Measurements from ENCODE around the gene SCAF4.

SCAF4 gene

DNA sequence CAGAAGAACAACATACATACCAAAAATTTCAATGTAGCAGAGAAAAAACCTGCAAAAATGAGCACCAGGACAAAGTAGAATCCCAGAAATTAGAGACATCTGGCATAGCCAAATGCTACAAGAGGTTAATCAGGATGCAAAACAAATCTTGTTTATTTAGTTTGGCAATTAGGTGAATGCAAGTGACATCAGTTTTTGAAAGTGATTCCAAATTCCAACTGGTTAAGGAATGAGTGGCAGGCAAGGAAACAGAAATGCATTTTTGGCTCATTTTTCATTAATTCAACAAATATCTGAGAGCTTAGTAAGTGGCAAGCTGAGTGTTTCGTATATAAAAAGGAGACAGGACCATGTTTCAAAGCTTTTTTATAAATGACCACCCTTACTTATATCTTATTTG, 21.3 kb downstream of the SCAF4 start:
- DNase-seq, result no peak

DNA sequence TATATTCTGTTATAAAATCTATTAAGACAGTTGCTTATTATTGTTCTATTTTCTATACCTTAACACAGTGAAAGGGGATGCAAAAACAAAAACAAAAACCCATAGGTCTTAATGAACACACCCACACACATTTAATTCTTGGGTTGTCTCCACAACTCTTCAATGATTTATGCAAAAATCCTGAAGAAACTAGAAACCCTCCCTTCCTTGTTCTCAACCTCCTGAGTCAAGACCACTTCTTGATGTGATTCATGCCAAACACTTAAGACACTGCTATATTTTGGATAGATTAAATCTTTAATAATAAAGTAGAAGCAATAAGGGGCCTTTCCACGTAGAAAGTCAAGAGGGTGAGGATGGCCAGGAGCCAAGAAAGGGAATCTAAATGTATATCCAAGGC, 23.4 kb downstream of the SCAF4 start:
- DNase-seq, result no peak

DNA sequence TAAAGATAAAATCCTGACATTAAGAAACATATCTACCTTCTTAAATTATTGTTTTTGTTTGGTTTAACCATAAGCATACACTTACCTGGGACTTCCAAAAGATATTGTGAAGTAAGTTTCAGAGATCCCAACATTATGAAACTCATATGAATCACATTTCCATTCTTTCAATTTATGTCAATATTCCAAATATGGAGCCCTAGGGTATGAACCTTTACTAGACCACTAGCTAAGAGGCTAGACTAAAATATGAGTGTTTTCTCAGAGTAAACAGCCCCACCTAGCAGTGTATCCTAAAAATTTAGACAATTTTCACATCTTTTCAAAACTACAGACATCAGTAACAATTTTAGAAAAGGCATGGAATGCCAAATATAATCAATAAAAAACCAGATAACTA, 24.4 kb downstream of the SCAF4 start:
- DNase-seq, result no peak

DNA sequence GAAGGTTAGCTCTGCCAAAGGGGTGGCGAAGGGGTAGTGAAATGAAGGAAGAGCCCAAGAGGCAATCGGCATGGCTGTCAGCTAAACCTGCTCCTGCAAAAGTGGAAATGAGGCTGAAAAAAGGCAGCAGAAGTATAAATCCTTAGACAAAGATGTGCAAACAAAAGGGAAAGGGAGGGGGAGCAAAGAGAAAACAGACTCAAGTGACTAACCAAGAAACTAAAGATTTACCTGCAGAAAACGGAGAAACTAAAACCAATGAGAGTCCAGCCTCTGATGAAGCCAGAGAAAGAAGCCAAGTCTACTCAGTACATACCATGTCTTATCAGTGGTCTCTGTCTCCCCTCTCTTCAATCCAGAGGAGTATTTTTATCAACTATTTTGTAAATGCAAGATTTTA, 25.4 kb downstream of the SCAF4 start:
- DNase-seq, result no peak

DNA sequence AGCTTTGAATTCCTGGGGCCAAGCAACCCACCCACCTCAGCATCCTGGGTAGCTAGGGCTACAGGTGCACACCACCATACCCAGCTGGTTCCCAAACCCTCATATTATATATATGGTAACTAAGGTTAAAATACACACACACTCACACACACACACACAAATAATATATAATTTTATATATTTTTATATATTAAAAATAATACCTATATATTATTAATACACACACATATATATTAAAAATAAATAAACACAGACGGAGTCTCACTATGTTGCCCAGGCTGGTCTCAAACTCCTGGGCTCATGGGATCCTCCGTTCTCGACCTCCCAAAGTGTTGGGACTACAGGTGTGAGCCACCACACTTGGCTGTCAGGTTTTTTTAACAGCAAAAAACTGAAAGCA, 31.9 kb downstream of the SCAF4 start:
- DNase-seq, result no peak

DNA sequence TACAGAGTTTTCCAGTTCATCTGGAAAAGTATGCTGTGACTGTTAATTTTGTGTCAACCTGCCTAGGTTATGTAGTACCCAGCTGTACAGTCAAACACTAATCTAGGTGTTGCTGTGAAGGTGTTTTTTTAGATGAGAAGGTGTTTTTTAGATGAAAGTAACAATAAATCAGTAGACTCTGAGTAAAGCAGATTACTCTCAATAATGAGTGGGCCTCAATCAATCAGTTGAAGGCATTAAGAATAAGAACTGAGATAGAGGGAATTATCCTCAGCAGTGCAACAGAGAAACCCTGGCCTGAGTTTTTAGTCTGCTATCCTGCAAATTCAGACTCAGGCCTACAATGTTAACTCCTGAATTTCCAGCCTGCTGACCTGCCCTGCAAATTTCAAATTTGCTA, 33.5 kb downstream of the SCAF4 start:
- DNase-seq, result no peak

DNA sequence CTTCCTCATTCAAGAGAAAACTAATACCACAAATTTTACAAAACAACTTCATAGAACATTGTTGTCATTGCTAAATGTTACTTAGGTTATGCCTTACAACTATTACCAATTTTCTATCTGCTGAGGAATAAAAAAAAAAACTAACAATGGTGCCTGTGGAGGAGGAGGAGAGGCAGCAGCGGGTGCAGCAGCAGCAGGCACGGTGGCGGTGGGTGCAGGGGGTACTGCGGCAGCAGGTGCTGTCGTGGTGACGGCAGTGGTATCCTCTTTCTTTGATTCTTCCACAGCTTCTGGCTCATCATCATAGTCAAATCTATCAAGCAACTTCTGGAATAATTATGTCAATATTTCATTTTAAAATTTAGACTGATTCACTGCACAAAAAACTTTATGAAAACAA, 35.5 kb downstream of the SCAF4 start:
- DNase-seq, result no peak

DNA sequence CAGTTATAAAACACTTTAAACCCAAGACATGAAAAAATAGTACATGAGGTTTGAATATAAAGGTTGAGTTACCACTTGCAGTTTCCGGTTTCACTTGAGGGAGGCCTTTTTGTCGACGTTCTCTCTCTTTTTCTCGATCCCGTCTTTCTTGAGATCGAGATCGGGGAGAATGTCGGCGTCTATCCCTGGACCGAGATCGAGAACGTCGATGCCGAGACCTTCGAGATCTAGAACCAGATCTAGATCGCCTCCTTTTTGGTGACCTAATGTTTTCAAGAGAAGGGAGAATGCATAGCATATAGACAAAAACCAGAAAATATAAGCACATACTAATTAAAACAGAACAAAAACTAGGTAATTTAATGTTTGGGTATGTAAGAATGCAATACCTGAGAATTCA, 38.7 kb downstream of the SCAF4 start:
- DNase-seq, result no peak

DNA sequence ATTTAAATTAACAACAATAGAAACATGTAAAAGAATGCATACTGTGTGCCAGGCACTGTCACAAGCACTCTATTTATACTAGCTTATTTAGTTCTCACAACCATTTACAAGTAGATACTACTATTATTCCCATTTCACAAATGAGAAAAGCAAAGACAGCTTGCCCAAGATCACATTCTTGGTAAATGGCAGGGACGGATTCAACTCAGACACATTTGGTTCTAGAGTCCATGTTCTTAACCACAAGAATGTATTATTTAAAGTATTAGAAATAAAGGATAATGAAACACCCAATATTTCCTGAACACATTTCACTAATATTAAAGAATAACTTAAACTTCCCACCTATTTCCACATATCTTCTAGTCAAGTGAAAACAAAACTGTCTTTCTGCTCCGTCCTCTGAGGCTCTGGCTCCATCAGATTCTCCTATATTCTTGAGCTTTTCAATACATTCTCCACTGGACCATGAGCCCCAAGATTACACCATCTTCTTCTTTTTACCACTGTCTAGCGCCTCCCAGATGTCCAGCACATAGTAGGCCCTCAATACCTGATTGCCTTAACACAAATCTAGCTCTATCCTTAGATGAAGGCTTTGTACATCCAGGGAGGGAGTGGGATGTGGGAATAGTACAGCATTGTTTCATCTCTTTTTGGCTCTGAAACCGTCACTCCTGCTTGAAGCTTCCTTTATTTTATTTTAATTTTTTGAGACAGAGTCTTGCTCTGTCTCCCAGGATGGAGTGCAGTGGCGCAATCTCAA, 43.1 kb downstream of the SCAF4 start:
- no peak for DNase-seq

DNA sequence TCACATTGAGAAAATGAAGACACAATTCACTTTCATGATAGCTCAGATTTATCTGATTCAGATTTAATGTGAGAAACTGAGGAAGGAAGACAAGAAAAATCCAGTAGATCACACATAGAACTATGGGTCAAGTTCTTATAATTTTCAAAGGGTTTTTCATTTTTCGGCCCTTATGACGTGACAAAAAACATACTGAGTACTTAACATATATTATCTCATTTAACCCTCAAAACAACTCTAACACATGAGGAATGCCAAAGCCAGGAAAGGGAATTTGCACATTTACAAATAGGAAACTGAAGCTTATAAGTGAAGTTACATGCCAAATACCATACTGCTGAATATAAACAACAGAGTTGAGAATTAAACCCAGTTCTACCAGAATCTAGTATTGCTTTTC, 44.8 kb downstream of the SCAF4 start:
- DNase-seq, result no peak

DNA sequence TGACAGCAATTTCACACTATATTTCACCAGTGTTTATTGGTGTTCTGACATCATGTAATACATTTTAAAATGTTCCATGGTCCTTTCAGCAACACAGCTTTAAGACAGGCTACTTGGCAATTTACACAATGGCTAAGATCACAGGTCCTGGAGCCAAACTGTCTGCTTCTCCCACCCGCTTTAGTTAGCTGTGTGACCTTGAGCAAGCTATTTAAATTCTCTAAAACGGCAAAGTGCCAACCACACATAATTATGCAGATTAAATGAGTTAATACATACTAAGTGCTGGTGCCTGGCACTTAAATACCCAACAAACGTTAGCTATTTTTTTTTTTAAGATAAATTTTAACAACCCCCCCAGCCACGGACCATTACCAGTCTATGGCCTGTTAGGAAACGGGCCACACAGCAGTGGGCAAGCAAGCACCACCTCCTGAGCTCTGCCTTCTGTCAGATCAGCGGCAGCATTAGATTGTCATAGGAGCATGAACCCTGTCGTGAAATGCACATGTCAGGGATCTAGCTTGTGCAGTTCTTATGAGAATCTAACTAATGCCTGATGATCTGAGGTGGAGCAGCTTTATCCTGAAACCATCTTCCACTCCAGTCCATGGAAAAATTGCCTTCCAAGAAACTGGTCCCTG, 45.5 kb downstream of the SCAF4 start:
- no peak for DNase-seq

DNA sequence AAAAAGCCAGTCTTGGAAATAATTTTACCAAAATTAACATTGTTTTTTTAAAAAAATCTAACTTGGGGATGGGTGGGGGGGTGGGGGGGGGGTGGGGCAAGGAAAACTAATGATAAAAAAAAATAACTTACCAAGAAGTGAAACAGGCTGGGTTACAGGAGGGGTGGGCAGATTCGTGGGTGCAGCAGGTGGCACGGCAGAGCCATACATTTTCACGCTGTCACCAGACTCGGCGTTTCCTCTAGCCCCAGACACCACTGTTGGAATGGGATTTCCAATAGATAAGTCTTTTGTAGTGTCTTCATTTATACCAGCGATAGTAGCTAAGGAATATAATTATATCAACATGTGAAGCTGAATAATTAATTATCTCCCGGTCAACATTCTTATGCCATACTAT, 47.0 kb downstream of the SCAF4 start:
- no peak for DNase-seq

DNA sequence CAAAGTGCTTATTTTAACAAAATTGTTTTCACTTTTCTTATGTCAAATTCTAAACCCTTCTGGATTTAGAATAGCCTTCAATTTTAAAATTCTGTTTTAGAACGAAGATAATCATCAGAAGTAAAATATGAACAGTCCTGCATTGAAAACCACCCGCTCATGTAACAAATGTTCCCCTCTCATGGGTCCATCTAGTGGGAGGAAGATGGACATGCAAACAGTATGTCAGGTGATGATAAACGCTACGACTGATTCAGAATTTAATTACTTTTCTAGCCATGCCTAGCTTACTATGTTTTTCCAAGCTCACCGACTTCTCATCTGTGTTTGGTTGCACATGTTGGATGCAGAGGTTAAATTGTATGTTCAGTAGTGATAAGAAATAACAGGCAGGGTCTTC, 48.9 kb downstream of the SCAF4 start:
- no peak for DNase-seq

DNA sequence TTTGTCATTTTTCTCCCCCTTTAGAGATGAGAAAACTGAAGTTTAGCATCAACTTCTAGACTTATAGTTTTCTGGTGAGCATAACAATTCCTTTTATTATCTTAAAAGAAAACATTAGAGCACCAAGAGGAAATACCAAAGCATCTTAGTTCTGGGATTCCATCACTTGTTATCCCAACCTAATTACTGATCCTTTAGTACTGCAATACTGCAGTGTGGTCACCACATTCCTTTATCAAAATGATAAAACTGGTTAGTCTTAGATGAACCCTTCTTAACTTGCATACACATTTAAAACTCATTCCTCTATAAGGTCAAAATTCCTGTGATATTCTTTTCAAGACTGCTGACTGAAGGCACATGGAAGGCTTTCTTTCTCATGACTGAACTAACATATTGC, 49.3 kb downstream of the SCAF4 start:
- DNase-seq, result no peak

DNA sequence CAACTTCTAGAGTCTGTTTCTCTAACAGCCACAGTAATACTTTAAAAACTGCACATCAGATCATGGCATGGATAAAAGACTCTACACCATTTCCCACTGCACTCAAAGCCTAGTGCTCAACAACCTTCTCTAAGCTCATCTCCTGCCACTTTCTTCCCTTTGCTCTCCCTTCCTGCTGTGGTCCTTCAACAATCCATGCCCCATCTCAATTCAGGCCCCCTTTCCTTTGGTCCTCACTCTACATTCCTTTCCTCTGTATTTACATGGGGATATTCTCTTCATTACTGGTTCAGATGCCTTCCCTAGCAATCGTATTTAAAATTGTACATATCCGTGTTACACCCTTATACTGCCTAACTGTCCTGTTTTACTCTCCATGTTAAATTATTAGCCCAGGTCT, 53.4 kb downstream of the SCAF4 start:
- no peak for DNase-seq

DNA sequence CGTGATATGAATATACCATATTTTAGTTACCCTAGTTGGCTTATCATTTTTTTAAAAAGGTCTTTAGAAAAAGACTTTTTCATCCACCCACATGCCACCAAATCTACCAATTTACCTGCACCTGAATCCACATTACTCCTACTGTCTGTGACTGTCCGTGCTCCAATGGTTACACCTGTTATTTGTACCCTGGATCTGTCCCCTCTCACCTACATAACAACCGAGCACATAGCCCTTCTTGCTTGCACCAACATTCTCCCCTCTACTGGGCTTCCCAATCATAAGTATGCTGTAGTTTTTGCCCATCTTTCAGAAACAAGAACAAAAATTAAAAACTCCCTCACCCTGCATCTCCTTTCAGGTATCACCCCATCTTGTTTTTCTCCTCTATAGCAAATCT, 54.9 kb downstream of the SCAF4 start:
- DNase-seq, result no peak

DNA sequence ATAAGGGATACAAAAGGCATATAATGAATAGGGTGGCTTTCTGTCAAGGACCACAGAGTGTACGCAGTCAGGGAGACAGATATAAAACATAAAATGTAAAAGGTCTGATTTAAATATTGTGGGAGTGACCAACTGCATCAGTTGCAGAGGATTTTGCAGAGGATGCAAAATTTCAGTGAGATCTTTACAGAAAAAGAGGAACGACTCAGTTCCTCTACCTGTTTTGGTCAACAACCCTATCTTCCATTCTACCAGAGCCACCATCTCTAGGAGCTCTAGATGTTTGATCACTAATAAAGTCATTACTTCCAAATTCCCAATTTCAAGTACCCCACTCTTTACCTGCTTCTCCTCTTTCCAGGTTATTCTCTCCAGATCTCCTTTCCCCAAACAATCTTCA, 56.0 kb downstream of the SCAF4 start:
- DNase-seq, result no peak

DNA sequence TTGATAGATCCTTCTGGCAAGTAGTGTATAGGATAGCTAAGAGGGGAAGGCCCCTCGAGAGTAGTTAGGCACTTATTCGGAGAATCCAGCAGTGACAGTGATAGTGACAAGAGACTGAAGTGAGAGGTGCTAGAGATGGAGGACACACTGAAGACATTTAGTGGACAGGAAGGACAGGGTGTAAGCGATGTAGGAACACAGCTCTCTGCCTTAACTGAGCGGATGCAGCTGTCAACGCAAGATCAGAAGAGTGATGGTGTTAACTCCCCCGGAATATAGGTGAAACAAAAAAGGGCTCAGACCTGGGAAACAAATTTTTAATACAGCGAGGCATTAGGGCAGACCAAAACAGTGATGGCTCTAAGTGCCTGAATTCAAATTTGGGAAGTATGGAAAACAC, 56.6 kb downstream of the SCAF4 start:
- no peak for DNase-seq

DNA sequence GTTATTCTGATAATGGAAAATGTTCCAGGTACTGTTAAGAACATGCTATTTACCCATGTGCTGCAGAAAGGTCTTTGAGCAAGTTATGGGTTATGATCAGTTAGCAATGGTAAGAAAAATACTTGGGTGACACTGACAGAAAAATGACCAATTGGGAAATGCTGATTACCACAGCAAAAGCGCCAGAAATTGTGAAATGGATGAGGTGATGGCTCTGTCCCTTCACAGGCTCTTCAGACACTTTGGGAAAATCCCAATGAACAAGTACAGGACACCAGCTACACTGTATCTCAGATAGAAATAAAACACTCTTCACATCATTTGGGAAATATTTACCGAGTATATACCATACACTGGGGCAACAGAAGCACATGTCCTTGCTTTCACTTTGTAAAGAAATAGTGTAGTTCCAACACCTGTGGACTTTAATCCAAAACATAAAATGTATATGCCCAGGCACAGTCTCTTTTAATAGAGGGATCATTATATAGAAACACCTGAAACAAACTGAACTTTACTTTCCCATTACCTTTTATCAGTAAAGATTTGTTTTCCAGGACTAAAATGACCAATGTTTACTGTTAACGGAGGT, 58.5 kb downstream of the SCAF4 start:
- no peak for DNase-seq

DNA sequence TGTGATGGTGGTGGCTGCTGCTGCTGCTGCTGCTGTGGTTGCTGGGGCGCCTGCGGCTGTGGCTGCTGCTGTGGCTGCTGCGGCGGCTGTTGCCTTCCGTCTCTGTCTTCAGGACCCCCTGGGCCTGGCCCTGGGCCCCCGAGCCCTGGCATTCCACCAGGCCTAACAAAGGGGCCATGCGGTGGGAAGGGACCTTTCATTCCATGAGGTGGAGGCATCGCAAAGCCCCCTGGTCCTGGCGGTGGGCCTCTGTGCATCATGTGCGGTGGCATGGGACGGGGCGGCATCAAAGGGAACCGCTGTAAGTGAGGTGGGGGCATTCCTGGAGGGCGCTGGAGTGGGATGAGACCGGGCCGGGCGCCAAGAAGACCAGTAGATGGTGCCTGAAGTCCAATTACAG, 60.0 kb downstream of the SCAF4 start:
- DNase-seq, result no peak

DNA sequence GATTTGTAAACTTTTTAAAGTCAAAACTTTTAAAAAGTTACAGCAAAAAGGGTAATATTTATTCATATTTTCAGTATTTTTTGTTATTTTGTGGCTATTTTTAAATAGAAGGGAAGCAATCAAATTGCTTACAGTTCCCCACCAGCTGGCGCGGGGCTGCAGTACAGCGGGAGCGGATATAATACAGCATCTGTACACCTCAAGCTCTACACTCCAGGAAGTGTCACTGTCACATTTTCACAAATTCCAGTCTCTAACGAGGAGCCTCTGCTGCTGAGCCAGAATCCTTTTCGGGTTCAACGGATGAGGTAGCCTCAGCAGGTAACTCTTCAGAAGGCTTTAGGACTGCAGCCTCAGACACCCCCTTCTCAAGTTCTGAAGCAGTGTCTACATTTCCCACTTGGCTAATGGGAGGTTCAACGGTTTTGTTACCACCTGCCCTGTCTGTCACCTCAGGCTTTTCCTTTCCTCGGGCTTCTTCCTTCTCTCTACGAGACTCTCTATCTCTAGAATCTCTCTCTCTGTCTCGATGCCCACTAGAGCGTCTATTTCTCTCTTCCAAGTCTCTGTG, 60.7 kb downstream of the SCAF4 start:
- DNase-seq, result no peak

DNA sequence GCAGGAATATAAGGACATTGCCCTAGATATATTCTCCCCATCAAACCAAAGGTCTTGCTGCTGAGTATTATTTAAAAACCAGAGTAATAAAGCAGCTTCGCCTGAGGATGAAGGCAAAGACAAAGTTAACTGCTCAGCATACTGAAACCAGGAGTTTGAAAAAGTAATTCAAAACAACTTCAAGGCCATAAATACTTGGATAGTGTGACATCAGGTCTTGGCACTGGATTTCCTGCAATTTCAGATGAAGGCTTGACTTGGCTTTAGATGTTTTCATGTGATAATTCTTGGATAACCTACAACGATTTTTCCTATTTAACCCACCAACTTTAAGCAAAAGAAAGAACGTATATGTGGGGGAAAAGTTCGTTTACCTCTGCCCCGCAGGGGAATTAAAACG, 61.8 kb downstream of the SCAF4 start:
- DNase-seq, result no peak

DNA sequence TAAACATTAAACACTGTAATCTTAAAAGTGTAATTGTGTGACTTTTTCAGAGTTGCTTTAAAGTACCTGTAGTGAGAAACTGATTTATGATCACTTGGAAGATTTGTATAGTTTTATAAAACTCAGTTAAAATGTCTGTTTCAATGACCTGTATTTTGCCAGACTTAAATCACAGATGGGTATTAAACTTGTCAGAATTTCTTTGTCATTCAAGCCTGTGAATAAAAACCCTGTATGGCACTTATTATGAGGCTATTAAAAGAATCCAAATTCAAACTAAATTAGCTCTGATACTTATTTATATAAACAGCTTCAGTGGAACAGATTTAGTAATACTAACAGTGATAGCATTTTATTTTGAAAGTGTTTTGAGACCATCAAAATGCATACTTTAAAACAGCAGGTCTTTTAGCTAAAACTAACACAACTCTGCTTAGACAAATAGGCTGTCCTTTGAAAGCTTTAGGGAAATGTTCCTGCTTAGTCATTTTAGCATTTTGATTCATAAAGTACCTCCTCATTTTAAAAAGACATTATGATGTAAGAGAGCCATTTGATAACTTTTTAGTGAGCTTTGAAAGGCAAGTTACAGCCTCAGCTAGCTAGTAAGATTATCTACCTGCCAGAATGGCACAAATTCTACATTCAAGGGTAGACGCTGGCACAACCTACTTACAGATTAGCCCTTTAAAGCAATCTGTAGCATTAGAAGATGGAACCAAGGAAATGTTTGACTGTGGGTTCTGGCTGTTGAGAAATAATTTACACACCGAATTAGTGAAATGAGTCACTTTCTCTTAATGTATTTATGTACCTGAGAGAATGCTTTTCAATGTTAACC, 63.0 kb downstream of the SCAF4 start:
- peak; percentile 65 for DNase-seq

Data from activated CD4-positive, alpha-beta T cell treated with anti-CD3 and anti-CD28 coated beads, Interleukin-10, Interleukin-2, amounts not matched to agents 100 ng/mL and 50 ng/mL, durations not matched to agents 16 hours and 8 hours (primary cell).